GM23338 (cell line): ENCODE measurements around the gene CELF4. TPM values are rescaled to one million over a fixed set of nuclear protein-coding genes. Genes with fewer than 3 reads are reported as not detected.

Experiments
- ATAC-seq: fragments of 200-7000 bp; cut with Tn5 transposase; 3 replicates; pipeline ENCODE4 v1.9.1; 2020
- DNase-seq: peaks from one replicate; pipeline ENCODE4 v3.0.0-alpha.2; 2015; ENCODE audit warnings: low spot score
- H2AFZ ChIP-seq: fragments of 200-600 bp; sonication (generic); 2 replicates; pipeline ENCODE4 v1.8.0; 2016; ENCODE audit warnings: antibody characterized with exemption, mild to moderate bottlenecking, moderate library complexity
- H3F3A ChIP-seq: fragments of 200-600 bp; sonication (generic); replicated peaks from 2 replicates; pipeline ENCODE4 v1.8.0; 2017; ENCODE audit warnings: antibody characterized with exemption, mixed run types, low read depth
- H3K27ac ChIP-seq: fragments of 200-600 bp; sonication (generic); 2 replicates; pipeline ENCODE4 v1.6.1; 2016; ENCODE audit warnings: low read depth
- H3K27me3 ChIP-seq: fragments of 200-600 bp; sonication (generic); 2 replicates; pipeline ENCODE4 v1.8.0; 2016; ENCODE audit warnings: mild to moderate bottlenecking, mixed run types, moderate library complexity; ENCODE audit not compliant: insufficient read depth
- H3K36me3 ChIP-seq: fragments of 200-600 bp; sonication (generic); 2 replicates; pipeline ENCODE4 v1.8.0; 2016; ENCODE audit warnings: mild to moderate bottlenecking; ENCODE audit not compliant: insufficient read depth
- H3K4me1 ChIP-seq: fragments of 200-600 bp; sonication (generic); 2 replicates; pipeline ENCODE4 v1.8.0; 2016; ENCODE audit warnings: mild to moderate bottlenecking, moderate library complexity; ENCODE audit not compliant: insufficient read depth
- H3K4me2 ChIP-seq: fragments of 200-600 bp; sonication (generic); 2 replicates; pipeline ENCODE4 v1.7.1; 2017; ENCODE audit warnings: mixed run types
- H3K4me3 ChIP-seq: fragments of 200-600 bp; sonication (generic); 2 replicates; pipeline ENCODE4 v1.6.1; 2016; ENCODE audit warnings: mixed run types
- H3K79me2 ChIP-seq: fragments of 200-600 bp; sonication (generic); replicated peaks from 2 replicates; pipeline ENCODE4 v1.8.0; 2017; ENCODE audit warnings: mild to moderate bottlenecking; ENCODE audit not compliant: insufficient read depth
- H3K9me2 ChIP-seq: fragments of 200-600 bp; sonication (generic); 2 replicates; pipeline ENCODE4 v1.8.0; 2017; ENCODE audit not compliant: insufficient read depth
- H4K20me1 ChIP-seq: fragments of 200-600 bp; sonication (generic); replicated peaks from 2 replicates; pipeline ENCODE4 v1.8.0; 2017; ENCODE audit warnings: mild to moderate bottlenecking; ENCODE audit not compliant: insufficient read depth
- H3K27ac Mint-ChIP-seq: 2 replicates; pipeline ENCODE4 v1.8.0; 2020; ENCODE audit warnings: inconsistent platforms, mild to moderate bottlenecking, moderate library complexity, mixed read lengths
- H3K27me3 Mint-ChIP-seq: 3 replicates; pipeline ENCODE4 v1.8.0; 2022; ENCODE audit warnings: low read depth, mild to moderate bottlenecking, moderate library complexity, mixed read lengths, inconsistent platforms; ENCODE audit not compliant: insufficient read depth, poor library complexity
- H3K36me3 Mint-ChIP-seq: 3 replicates; pipeline ENCODE4 v1.8.0; 2021; ENCODE audit warnings: low read depth, mild to moderate bottlenecking, inconsistent platforms, moderate library complexity, mixed read lengths
- H3K4me1 Mint-ChIP-seq: 3 replicates; pipeline ENCODE4 v1.8.0; 2020; ENCODE audit warnings: mild to moderate bottlenecking, inconsistent platforms, mixed read lengths
- H3K4me3 Mint-ChIP-seq: 3 replicates; pipeline ENCODE4 v1.8.0; 2021; ENCODE audit warnings: moderate library complexity, mild to moderate bottlenecking, inconsistent platforms, mixed read lengths
- H3K9me3 Mint-ChIP-seq: 3 replicates; pipeline ENCODE4 v1.8.0; 2020; ENCODE audit warnings: moderate library complexity, mild to moderate bottlenecking, inconsistent platforms, mixed read lengths
- CREB1 ChIP-seq: fragments of 250-450 bp; sonication (Bioruptor Pico); IDR thresholded peaks from 2 replicates; pipeline ENCODE4 v1.5.0; 2020; ENCODE audit warnings: low read depth, mild to moderate bottlenecking, moderate library complexity
- ETS1 ChIP-seq: IDR thresholded peaks from 2 replicates; pipeline ENCODE4 v1.6.1; 2016; ENCODE audit warnings: antibody characterized with exemption
- EZH2 ChIP-seq: fragments of 200-600 bp; sonication (generic); IDR thresholded peaks from one replicate; pipeline ENCODE4 v1.8.0; 2017; ENCODE audit warnings: antibody characterized with exemption, mild to moderate bottlenecking, low read depth; ENCODE audit not compliant: unreplicated experiment
- EZH2phosphoT487 ChIP-seq: fragments of 200-600 bp; sonication (generic); IDR thresholded peaks from one replicate; pipeline ENCODE4 v1.8.1; 2018; ENCODE audit warnings: antibody characterized with exemption; ENCODE audit not compliant: unreplicated experiment
- JUNB ChIP-seq: IDR thresholded peaks from one replicate; pipeline ENCODE4 v1.6.1; 2016; ENCODE audit warnings: antibody characterized with exemption; ENCODE audit not compliant: unreplicated experiment
- NANOG ChIP-seq: IDR thresholded peaks from 2 replicates; pipeline ENCODE4 v1.6.1; 2016; ENCODE audit warnings: antibody characterized with exemption, borderline replicate concordance
- POLR2AphosphoS5 ChIP-seq: IDR thresholded peaks from 2 replicates; pipeline ENCODE4 v1.6.1; 2016; ENCODE audit warnings: antibody characterized with exemption, low read depth
- STAT1 ChIP-seq: IDR thresholded peaks from one replicate; pipeline ENCODE4 v1.6.1; 2016; ENCODE audit warnings: antibody characterized with exemption; ENCODE audit not compliant: unreplicated experiment
- ZNF114 ChIP-seq: fragments of 250-450 bp; sonication (Bioruptor Pico); IDR thresholded peaks from 2 replicates; pipeline ENCODE4 v1.5.0; 2020; ENCODE audit warnings: mild to moderate bottlenecking, moderate library complexity
- ZNF331 ChIP-seq: fragments of 250-450 bp; sonication (Bioruptor Pico); IDR thresholded peaks from 2 replicates; pipeline ENCODE4 v1.5.0; 2020; ENCODE audit warnings: low read depth, mild to moderate bottlenecking, moderate library complexity
- ZNF462 ChIP-seq: fragments of 250-450 bp; sonication (Bioruptor Pico); IDR thresholded peaks from 2 replicates; pipeline ENCODE4 v1.5.0; 2020; ENCODE audit warnings: mild to moderate bottlenecking, moderate library complexity
- polyA plus RNA-seq: library from polyadenylated mRNA; unstranded; fragments of >200 nt; fragmentation: Nextera tagmentation; extraction: Ambion mirVana; gene quantifications from 2 replicates; pipeline ENCODE4 v1.2.1, GENCODE V29; 2016
- total RNA-seq: library from RNA; depleted of rRNA; stranded (reverse); fragments of >200 nt; shearing (Covaris generic); gene quantifications from 2 replicates; pipeline ENCODE4 v1.2.3, GENCODE V29; 2014
- TF ChIP-seq, protein P1 (sequence below), 2 experiments: fragments of 200-600 bp in 1 of 2; sonication (generic) in 1 of 2; conservative IDR thresholded peaks; 2 replicates each; pipeline versions ENCODE4 v1.5.1 to v1.6.1; 2016 to 2017; ENCODE audit warnings: antibody characterized with exemption in 2 of 2, low read depth in 2 of 2, mild to moderate bottlenecking in 2 of 2, moderate library complexity in 1 of 2
- TF ChIP-seq, protein P2 (sequence below): IDR thresholded peaks from one replicate; pipeline ENCODE4 v1.6.1; 2018; ENCODE audit warnings: antibody characterized with exemption; ENCODE audit not compliant: unreplicated experiment

CELF4 gene
- total and polyA plus RNA-seq, 2 experiments from 2014 or later = 2.6 to 6.7 TPM

DNA sequence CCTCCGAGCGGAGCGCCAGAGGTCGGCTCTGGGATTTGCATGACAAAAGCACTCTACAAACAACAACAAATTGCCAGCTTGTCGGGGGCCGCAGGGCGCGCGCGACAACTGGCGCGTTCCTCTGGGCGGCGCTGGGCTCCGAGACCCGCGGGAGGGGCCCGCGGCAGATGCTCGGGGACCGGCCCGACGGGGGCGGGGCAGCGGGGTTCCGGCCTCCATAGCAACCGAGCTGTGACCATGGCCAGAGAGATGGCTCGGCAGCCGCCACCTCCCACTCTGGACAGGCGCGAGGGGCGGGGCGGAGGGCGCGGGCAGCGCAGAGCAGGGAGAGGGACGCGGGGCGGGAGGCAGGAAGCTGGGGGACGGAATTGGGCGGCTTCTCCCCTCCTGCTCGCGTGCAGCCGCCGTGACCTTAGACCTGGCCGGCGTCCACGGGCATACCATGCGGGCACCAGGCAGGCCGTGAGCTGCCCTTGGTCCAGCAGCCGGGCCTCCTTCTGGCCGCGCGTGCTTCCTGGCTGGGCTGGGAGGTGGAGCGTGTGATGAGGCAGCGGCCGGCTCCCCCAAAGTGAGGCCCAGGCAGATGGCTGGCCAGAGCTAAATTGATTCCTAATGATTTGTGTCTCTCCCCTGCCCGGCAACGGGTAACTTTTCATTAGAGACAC, 171.5 kb downstream of the CELF4 start:
- TF ChIP-seq, protein P1, sequence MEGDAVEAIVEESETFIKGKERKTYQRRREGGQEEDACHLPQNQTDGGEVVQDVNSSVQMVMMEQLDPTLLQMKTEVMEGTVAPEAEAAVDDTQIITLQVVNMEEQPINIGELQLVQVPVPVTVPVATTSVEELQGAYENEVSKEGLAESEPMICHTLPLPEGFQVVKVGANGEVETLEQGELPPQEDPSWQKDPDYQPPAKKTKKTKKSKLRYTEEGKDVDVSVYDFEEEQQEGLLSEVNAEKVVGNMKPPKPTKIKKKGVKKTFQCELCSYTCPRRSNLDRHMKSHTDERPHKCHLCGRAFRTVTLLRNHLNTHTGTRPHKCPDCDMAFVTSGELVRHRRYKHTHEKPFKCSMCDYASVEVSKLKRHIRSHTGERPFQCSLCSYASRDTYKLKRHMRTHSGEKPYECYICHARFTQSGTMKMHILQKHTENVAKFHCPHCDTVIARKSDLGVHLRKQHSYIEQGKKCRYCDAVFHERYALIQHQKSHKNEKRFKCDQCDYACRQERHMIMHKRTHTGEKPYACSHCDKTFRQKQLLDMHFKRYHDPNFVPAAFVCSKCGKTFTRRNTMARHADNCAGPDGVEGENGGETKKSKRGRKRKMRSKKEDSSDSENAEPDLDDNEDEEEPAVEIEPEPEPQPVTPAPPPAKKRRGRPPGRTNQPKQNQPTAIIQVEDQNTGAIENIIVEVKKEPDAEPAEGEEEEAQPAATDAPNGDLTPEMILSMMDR (conservative IDR thresholded peaks at IDR 0.05; ENCODE audit: low read depth in 2 of 2) = peak in 1 of 2 experiments; percentile 36; a peak in 2 of 4 replicates
- TF ChIP-seq POLR2AphosphoS5 (peak; percentile 16; the same call in 1 of the 2 replicates), STAT1 (no peak), ZNF331 (CRISPR knock-in tag) (no peak), EZH2 (no peak), ZNF114 (CRISPR knock-in tag) (no peak), NANOG (no peak), CREB1 (CRISPR knock-in tag) (peak; percentile 30; the same call in 1 of the 2 replicates), EZH2phosphoT487 (no peak), ZNF462 (no peak), JUNB (no peak), ETS1 (no peak)
- TF ChIP-seq, protein P2, sequence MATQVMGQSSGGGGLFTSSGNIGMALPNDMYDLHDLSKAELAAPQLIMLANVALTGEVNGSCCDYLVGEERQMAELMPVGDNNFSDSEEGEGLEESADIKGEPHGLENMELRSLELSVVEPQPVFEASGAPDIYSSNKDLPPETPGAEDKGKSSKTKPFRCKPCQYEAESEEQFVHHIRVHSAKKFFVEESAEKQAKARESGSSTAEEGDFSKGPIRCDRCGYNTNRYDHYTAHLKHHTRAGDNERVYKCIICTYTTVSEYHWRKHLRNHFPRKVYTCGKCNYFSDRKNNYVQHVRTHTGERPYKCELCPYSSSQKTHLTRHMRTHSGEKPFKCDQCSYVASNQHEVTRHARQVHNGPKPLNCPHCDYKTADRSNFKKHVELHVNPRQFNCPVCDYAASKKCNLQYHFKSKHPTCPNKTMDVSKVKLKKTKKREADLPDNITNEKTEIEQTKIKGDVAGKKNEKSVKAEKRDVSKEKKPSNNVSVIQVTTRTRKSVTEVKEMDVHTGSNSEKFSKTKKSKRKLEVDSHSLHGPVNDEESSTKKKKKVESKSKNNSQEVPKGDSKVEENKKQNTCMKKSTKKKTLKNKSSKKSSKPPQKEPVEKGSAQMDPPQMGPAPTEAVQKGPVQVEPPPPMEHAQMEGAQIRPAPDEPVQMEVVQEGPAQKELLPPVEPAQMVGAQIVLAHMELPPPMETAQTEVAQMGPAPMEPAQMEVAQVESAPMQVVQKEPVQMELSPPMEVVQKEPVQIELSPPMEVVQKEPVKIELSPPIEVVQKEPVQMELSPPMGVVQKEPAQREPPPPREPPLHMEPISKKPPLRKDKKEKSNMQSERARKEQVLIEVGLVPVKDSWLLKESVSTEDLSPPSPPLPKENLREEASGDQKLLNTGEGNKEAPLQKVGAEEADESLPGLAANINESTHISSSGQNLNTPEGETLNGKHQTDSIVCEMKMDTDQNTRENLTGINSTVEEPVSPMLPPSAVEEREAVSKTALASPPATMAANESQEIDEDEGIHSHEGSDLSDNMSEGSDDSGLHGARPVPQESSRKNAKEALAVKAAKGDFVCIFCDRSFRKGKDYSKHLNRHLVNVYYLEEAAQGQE = no peak
- Mint-ChIP-seq H3K4me1 (peaks cover 18% of the 10 kb centered on the region), H3K36me3 (peaks cover 7% of the 10 kb centered on the region), H3K9me3 (peaks cover 19% of the 10 kb centered on the region), H3K27ac (no peak overlapping the region), H3K27me3 (peaks cover 26% of the 10 kb centered on the region), H3K4me3 (peak overlapping the region; percentile 66)
- Histone ChIP-seq H4K20me1 (no peaks in the 10 kb centered on the region), H3K27me3 (peaks cover 25% of the 10 kb centered on the region), H3K27ac (no peak overlapping the region), H3F3A (no peaks in the 10 kb centered on the region), H3K36me3 (no peaks in the 10 kb centered on the region), H3K4me2 (peak overlapping the region; percentile 84), H3K79me2 (no peaks in the 10 kb centered on the region), H3K4me1 (peaks cover 15% of the 10 kb centered on the region), H2AFZ (peak overlapping the region; percentile 86; the same call in 1 of the 2 replicates), H3K4me3 (peak overlapping the region; percentile 58), H3K9me2 (no peaks in the 10 kb centered on the region)
- ATAC-seq = peak; percentile 91
- peak; percentile 95 for DNase-seq
